ENCODE measurements around the gene SPTLC3.

GRCh38 chr20:13041574-13042457 is 33.0 kb downstream of the SPTLC3 start:
- no peak for TF ChIP-seq CTCF (conservative IDR thresholded peaks at IDR 0.05 in 1 of 2, IDR thresholded peaks at IDR 0.05 in 1 of 2; ENCODE audit: low read depth in 1 of 2, low read length in 2 of 2)
- TF ChIP-seq EZH2 (IDR thresholded peaks at IDR 0.05; ENCODE audit: low read length, missing control alignments): no peak

Data from fibroblast of lung (primary cell).